ENCODE measurements around the gene FANCI.

The FANCI gene

GRCh38 chr15:89364741-89365450 is 121.1 kb downstream of the FANCI start:
- H2AFZ ChIP-seq (ENCODE audit: low read length): no peak overlapping the region
- no peaks in the 10 kb centered on the region for H4K20me1 ChIP-seq (ENCODE audit: insufficient read depth, low read length)
- H3K9me2 ChIP-seq (replicated peaks; ENCODE audit: insufficient read depth, low read length): no peaks in the 10 kb centered on the region
- H3K79me2 ChIP-seq (ENCODE audit: low read length): no peaks in the 10 kb centered on the region
- no peaks in the 10 kb centered on the region for H3K4me1 ChIP-seq (ENCODE audit: low read length)
- H3K4me3 ChIP-seq (ENCODE audit: low read length): no peak overlapping the region
- no peak overlapping the region for H3K27ac ChIP-seq (ENCODE audit: low read length)
- H3K4me2 ChIP-seq (ENCODE audit: low read depth, low read length): no peak overlapping the region
- no peaks in the 10 kb centered on the region for H3K9me3 ChIP-seq (replicated peaks; ENCODE audit: insufficient read depth, low read length)
- peaks cover 100% of the 10 kb centered on the region for H3K27me3 ChIP-seq (replicated peaks; ENCODE audit: insufficient read depth, low read length)
- DNase-seq: no peak
- no peaks in the 10 kb centered on the region for H3F3A ChIP-seq (ENCODE audit: insufficient read depth, low read length)
- H3K9ac ChIP-seq (ENCODE audit: low read length): no peak overlapping the region
- H3K36me3 ChIP-seq (replicated peaks; ENCODE audit: insufficient read depth, low read length): no peaks in the 10 kb centered on the region
- TF ChIP-seq CTCF (IDR thresholded peaks at IDR 0.05; ENCODE audit: low read length) (no peak), EZH2phosphoT487 (IDR thresholded peaks at IDR 0.05; ENCODE audit: low read length) (no peak), EZH2 (optimal IDR thresholded peaks at IDR 0.05; ENCODE audit: low read depth, low read length) (no peak)

- no peak overlapping the region for H2AFZ ChIP-seq (ENCODE audit: low read length)
- no peak overlapping the region for H3K27ac ChIP-seq (ENCODE audit: low read length)
- H4K20me1 ChIP-seq (ENCODE audit: insufficient read depth, low read length): no peaks in the 10 kb centered on the region
- H3K4me2 ChIP-seq (ENCODE audit: low read depth, low read length): no peak overlapping the region
- TF ChIP-seq CTCF (IDR thresholded peaks at IDR 0.05; ENCODE audit: low read length): no peak
- no peak for TF ChIP-seq EZH2phosphoT487 (IDR thresholded peaks at IDR 0.05; ENCODE audit: low read length)
- no peak for TF ChIP-seq EZH2 (optimal IDR thresholded peaks at IDR 0.05; ENCODE audit: low read depth, low read length)
- no peaks in the 10 kb centered on the region for H3F3A ChIP-seq (ENCODE audit: insufficient read depth, low read length)
- H3K9ac ChIP-seq (ENCODE audit: low read length): no peak overlapping the region
- H3K4me1 ChIP-seq (ENCODE audit: low read length): no peaks in the 10 kb centered on the region
- no peaks in the 10 kb centered on the region for H3K9me2 ChIP-seq (replicated peaks; ENCODE audit: insufficient read depth, low read length)
- no peaks in the 10 kb centered on the region for H3K9me3 ChIP-seq (replicated peaks; ENCODE audit: insufficient read depth, low read length)
- no peaks in the 10 kb centered on the region for H3K36me3 ChIP-seq (replicated peaks; ENCODE audit: insufficient read depth, low read length)
- no peak overlapping the region for H3K4me3 ChIP-seq (ENCODE audit: low read length)
- H3K79me2 ChIP-seq (ENCODE audit: low read length): no peaks in the 10 kb centered on the region
- H3K27me3 ChIP-seq (replicated peaks; ENCODE audit: insufficient read depth, low read length): peaks cover 100% of the 10 kb centered on the region
- no peak for DNase-seq
These were observed 121.8 kb downstream of the FANCI start for GRCh38 chr15:89365462-89366065.
